Hepatocyte (in vitro differentiated cells): ENCODE data around the gene SERTAD3. TPM values are rescaled to one million over a fixed set of nuclear protein-coding genes. Genes with fewer than 3 reads are reported as not detected.

Experiments used
- DNase-seq: peaks from one replicate; pipeline ENCODE4 v3.0.0-alpha.2; 2016; ENCODE audit warnings: low spot score
- H2AFZ ChIP-seq: fragments of 200-600 bp; sonication (generic); 2 replicates; pipeline ENCODE4 v1.6.0; 2016; ENCODE audit warnings: antibody characterized with exemption, mild to moderate bottlenecking
- H3K27ac ChIP-seq: fragments of 200-600 bp; sonication (generic); 2 replicates; pipeline ENCODE4 v1.5.1; 2016; ENCODE audit warnings: mild to moderate bottlenecking
- H3K27me3 ChIP-seq: fragments of 200-600 bp; sonication (generic); 2 replicates; pipeline ENCODE4 v1.6.1; 2016
- H3K36me3 ChIP-seq: fragments of 200-600 bp; sonication (generic); replicated peaks from 2 replicates; pipeline ENCODE4 v1.5.1; 2016; ENCODE audit warnings: low read depth; ENCODE audit not compliant: insufficient read depth
- H3K4me1 ChIP-seq: fragments of 200-600 bp; sonication (generic); 2 replicates; pipeline ENCODE4 v1.5.1; 2016; ENCODE audit warnings: mild to moderate bottlenecking, moderate library complexity; ENCODE audit not compliant: insufficient read depth
- H3K4me2 ChIP-seq: fragments of 200-600 bp; sonication (generic); 2 replicates; pipeline ENCODE4 v1.6.0; 2016
- H3K4me3 ChIP-seq: fragments of 200-600 bp; sonication (generic); 2 replicates; pipeline ENCODE4 v1.5.1; 2016; ENCODE audit warnings: mild to moderate bottlenecking
- H3K79me2 ChIP-seq: fragments of 200-600 bp; sonication (generic); 2 replicates; pipeline ENCODE4 v1.6.0; 2017; ENCODE audit warnings: mild to moderate bottlenecking
- H3K9me2 ChIP-seq: fragments of 200-600 bp; sonication (generic); replicated peaks from 2 replicates; pipeline ENCODE4 v1.6.0; 2017; ENCODE audit warnings: mild to moderate bottlenecking; ENCODE audit not compliant: insufficient read depth
- H3K9me3 ChIP-seq: fragments of 200-600 bp; sonication (generic); 2 replicates; pipeline ENCODE4 v1.5.1; 2016; ENCODE audit warnings: low read depth, mild to moderate bottlenecking
- H4K20me1 ChIP-seq: fragments of 200-600 bp; sonication (generic); 2 replicates; pipeline ENCODE4 v1.6.0; 2016; ENCODE audit warnings: mild to moderate bottlenecking; ENCODE audit not compliant: insufficient read depth, poor library complexity, severe bottlenecking
- EZH2 ChIP-seq: fragments of 200-600 bp; sonication (generic); IDR thresholded peaks from 2 replicates; pipeline ENCODE4 v1.6.1; 2016; ENCODE audit warnings: antibody characterized with exemption, mild to moderate bottlenecking, borderline replicate concordance
- EZH2phosphoT487 ChIP-seq: fragments of 200-600 bp; sonication (generic); IDR thresholded peaks from one replicate; pipeline ENCODE4 v1.6.1; 2018; ENCODE audit warnings: antibody characterized with exemption, mild to moderate bottlenecking, low read depth, moderate library complexity; ENCODE audit not compliant: unreplicated experiment, severe bottlenecking
- WGBS: methylation state at CpG from one replicate; pipeline ENCODE4 v1.1.6; 2016; ENCODE audit warnings: low lambda C conversion rate; ENCODE audit errors: missing lambda C conversion rate; 5-methylcytosine and 5-hydroxymethylcytosine counted together
- polyA plus RNA-seq: library from polyadenylated mRNA; unstranded; fragments of >200 nt; fragmentation: Nextera tagmentation; extraction: Ambion mirVana; gene quantifications from 2 replicates; pipeline ENCODE4 v1.2.1, GENCODE V29; 2016
- total RNA-seq: library from RNA; depleted of rRNA; stranded (reverse); fragments of >200 nt; gene quantifications from 2 replicates; pipeline ENCODE4 v1.2.3, GENCODE V29; 2014
- TF ChIP-seq, protein P1 (sequence below): fragments of 200-600 bp; sonication (generic); IDR thresholded peaks from 2 replicates; pipeline ENCODE4 v1.5.1; 2016; ENCODE audit warnings: antibody characterized with exemption, mild to moderate bottlenecking; ENCODE audit not compliant: poor library complexity

SERTAD3 gene
- total and polyA plus RNA-seq, 2 experiments from 2014 or later: 36.4 to 64.0 TPM

DNA sequence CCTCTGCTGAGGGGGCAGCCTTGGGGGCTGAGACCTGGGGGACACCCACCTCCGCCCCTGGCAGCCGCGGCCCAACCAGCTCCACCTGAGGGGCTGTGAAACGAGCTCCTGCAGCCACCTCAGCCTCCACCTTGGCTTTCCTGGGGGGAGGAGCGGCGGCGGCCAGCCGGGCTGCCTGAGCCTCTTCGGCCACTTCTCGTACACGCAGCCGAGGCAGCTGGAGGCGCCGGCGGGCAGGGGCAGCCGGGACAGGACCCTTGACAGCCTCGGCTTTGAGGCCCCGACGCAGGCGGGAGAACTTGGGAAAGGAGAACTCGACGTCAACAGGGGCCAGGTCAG lies 46.6 kb downstream of the SERTAD3 start:
- TF ChIP-seq EZH2 (no peak), EZH2phosphoT487 (no peak)
- TF ChIP-seq, protein P1, sequence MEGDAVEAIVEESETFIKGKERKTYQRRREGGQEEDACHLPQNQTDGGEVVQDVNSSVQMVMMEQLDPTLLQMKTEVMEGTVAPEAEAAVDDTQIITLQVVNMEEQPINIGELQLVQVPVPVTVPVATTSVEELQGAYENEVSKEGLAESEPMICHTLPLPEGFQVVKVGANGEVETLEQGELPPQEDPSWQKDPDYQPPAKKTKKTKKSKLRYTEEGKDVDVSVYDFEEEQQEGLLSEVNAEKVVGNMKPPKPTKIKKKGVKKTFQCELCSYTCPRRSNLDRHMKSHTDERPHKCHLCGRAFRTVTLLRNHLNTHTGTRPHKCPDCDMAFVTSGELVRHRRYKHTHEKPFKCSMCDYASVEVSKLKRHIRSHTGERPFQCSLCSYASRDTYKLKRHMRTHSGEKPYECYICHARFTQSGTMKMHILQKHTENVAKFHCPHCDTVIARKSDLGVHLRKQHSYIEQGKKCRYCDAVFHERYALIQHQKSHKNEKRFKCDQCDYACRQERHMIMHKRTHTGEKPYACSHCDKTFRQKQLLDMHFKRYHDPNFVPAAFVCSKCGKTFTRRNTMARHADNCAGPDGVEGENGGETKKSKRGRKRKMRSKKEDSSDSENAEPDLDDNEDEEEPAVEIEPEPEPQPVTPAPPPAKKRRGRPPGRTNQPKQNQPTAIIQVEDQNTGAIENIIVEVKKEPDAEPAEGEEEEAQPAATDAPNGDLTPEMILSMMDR: no peak
- H3K27ac ChIP-seq: no peak overlapping the region
- no peak overlapping the region for H2AFZ ChIP-seq
- no peaks in the 10 kb centered on the region for H3K9me3 ChIP-seq
- no peaks in the 10 kb centered on the region for H4K20me1 ChIP-seq
- H3K4me2 ChIP-seq: no peak overlapping the region
- H3K4me3 ChIP-seq: no peak overlapping the region
- WGBS: 95% methylated on average over 22 of the region's 22 CpGs
- H3K36me3 ChIP-seq: no peaks in the 10 kb centered on the region
- no peaks in the 10 kb centered on the region for H3K27me3 ChIP-seq
- H3K79me2 ChIP-seq: no peaks in the 10 kb centered on the region
- H3K9me2 ChIP-seq: no peaks in the 10 kb centered on the region
- DNase-seq: no peak
- H3K4me1 ChIP-seq: no peaks in the 10 kb centered on the region

DNA sequence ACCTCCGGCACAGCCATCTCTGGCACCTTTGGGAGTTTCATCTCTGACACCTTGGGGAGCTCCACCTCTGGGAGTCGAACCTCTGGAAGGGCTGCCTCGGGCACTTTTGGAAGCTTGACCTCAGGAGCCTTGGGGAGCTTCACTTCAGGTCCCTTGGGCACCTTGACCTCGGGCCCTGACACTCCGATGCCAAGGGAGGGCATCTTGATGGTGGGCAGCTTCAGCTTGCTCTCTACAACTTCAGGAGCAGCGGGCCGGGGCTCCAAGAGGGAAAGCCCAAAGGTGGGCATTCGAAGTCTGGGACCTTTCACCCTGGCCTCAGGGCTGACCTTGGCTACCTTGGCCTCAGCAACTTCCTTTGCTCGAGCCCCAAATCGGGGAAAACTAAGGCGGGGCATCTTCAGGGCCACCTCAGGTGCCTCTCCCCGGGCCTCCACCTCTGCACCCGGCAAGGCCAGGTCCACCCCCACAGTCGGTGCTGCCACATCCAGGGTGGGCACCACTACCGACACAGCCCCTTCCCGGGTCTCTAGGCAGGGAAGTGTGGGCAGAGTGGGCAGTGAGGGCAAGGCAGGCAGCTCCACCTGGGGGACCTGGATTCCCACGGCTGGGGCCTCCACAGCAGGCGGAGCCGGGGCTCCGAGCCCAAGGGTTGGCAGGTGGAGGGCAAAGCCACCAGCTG lies 47.1 kb downstream of the SERTAD3 start:
- H3K4me2 ChIP-seq: no peak overlapping the region
- H3K27ac ChIP-seq: no peak overlapping the region
- H3K9me2 ChIP-seq: no peaks in the 10 kb centered on the region
- H3K79me2 ChIP-seq: no peaks in the 10 kb centered on the region
- no peak for DNase-seq
- 93% methylated on average over 17 of the region's 20 CpGs for WGBS
- no peaks in the 10 kb centered on the region for H3K27me3 ChIP-seq
- H2AFZ ChIP-seq: no peak overlapping the region
- TF ChIP-seq, protein P1: no peak
- no peak for TF ChIP-seq EZH2
- TF ChIP-seq EZH2phosphoT487: no peak
- H3K4me3 ChIP-seq: no peak overlapping the region
- no peaks in the 10 kb centered on the region for H3K4me1 ChIP-seq
- H3K9me3 ChIP-seq: no peaks in the 10 kb centered on the region
- no peaks in the 10 kb centered on the region for H4K20me1 ChIP-seq
- no peaks in the 10 kb centered on the region for H3K36me3 ChIP-seq

DNA sequence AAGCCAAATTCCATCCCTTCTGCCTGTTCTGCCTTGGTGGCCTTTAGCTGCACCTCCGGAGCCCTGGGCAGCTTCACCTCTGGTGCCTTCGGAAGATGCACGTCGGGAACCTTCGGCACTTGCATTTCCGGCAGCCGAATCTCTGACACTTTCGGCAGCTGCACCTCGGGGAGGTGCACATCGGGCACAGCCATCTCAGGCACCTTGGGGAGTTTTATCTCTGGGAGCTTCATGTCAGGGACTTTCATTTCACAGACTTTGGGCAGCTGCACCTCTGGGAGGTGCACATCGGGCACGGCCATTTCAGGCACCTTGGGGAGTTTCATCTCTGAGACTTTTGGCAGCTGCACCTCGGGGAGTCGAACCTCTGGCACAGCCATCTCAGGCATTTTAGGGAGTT lies 48.2 kb downstream of the SERTAD3 start:
- 92% methylated on average over 14 of the region's 14 CpGs for WGBS

More for the DNA sequence above, 48.2 kb downstream of the SERTAD3 start:
- Histone ChIP-seq H3K27ac (no peak overlapping the region), H3K9me3 (no peaks in the 10 kb centered on the region), H3K9me2 (no peaks in the 10 kb centered on the region), H3K27me3 (no peaks in the 10 kb centered on the region), H3K4me2 (no peak overlapping the region), H3K4me3 (no peak overlapping the region), H2AFZ (no peak overlapping the region), H3K79me2 (no peaks in the 10 kb centered on the region), H3K4me1 (no peaks in the 10 kb centered on the region), H3K36me3 (no peaks in the 10 kb centered on the region), H4K20me1 (no peaks in the 10 kb centered on the region)
- TF ChIP-seq, protein P1: no peak
- no peak for TF ChIP-seq EZH2
- TF ChIP-seq EZH2phosphoT487: no peak
- no peak for DNase-seq
